Islet precursor cell (in vitro differentiated cells): Measurements from ENCODE around the gene TBXT.
A peak's percentile ranks its signal among the peaks of the same experiment; 100 is the strongest.
"Not testable (repeated sequence)": the region's sequence is repeated elsewhere in the genome, so short reads cannot be mapped to it uniquely, and the experiment has no call there.

Experiments used
- DNase-seq: peaks from one replicate; pipeline ENCODE4 v3.0.0-alpha.2; 2018

Gene TBXT

DNA sequence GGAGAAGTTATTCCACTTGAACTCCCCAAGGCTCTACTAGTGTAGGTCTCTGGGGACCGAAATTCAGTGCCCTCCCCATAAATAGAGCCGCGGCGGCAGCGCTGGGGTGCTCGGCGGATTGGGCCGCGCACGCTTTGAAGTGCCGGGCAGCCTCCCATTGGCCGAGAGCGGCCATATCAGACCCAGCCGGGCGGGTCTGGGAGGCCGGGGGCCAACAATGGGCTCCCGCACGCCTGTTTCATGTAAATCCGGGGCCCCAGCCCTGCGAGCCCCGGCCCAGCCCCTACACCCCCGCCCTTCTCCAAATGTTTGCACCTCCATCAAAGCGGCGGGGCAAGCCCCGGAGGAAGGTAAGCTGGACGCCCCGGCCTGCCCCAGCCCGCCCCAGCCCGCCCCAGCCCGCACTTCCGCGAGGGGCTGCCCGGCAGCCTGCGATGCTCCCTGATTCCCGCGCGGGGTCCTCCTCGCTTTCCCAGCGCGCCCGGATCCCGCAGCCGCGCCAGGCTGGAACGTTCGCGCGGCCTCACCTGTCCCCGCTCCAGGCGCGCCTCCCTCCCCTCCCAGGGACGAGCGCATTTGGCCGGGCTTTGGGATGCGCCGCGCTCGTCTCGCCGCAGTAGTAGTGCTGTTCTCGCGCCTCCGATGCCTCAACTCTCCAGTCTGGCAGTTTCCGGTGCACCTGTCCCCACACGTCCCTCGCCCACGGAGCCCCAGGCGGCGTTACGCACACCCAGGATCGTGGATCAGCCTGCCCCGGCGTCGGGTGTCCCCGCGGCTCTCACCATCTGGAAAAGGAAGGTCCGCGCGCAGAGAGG lies at the start of gene TBXT:
Gene TBXT (minus strand): TSS at position 51 of the 815 bp plus-strand sequence. CDS start 260 bp downstream, outside the sequence.
- peak; percentile 64 for DNase-seq

GRCh38 chr6:166207284-166207561 lies 39.6 kb upstream of the TBXT start:
- no peak for DNase-seq

DNA sequence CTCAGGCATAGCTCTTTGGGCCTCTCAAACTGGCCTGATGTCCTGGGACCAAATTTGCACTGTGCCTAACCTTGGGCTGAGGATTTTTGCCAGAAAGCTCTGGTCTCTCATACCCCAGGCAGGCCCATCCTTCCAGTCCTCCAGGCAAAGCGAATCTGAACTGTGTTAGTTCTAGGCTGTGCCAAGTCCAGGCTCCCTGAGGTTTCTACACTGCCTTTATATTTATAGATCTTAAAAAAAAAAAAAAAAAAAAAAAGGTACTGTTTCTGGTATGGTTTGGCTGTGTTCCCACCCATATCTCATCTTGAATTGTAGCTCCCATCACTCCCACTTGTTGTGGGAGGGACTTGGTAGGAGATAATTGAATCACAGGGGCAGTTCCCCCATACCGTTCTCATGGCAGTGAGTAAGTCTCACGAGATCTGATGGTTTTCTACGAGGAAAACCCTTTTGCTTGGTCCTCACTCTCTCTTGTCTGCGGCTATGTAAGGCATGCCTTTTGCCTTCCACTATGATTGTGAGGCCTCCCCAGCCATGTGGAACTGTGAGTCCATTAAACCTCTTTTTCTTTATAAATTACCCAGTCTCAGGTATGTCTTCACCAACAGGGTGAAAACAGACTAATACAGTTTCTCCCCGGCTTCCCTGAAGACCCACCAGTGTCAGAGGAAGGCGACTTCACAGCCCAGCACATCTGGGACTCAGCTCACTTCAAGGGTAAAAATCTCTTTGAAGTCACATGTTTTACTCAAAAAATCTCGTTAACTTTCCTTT lies 39.0 kb upstream of the TBXT start:
- DNase-seq, result no peak

GRCh38 chr6:166206066-166206465 lies 38.4 kb upstream of the TBXT start:
- no peak for DNase-seq

- no peak for DNase-seq
Measured at GRCh38 chr6:166204852-166205650, 37.4 kb upstream of the TBXT start.

DNA sequence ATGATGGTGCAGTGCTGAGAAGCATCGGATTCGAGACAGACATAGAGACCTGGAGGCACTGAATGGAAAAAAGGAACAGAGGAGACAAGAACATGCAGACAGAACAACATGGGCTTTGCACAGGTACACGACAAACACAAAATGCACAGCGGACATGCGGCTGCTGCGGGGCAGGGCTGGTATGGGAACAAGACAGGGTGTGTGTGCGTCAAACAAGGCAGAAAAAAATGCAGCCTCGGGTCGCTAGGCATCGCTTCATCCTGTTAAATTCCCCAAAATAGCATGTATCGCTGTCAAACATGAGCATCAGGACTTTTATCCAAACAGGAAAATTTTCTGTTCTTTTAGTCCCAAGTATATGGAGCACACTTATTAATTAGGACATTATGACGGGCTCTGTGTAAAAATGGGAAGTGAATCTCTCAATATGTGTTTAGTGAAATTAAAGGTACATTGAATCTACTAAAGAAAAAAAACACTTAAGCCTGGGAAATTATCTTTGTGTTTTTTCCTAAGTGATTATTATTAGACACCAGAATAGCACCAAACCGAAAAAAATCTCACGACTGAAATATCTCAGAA lies 36.1 kb upstream of the TBXT start:
- DNase-seq, result no peak

GRCh38 chr6:166203003-166203640 lies 35.5 kb upstream of the TBXT start:
- DNase-seq, result no peak

DNA sequence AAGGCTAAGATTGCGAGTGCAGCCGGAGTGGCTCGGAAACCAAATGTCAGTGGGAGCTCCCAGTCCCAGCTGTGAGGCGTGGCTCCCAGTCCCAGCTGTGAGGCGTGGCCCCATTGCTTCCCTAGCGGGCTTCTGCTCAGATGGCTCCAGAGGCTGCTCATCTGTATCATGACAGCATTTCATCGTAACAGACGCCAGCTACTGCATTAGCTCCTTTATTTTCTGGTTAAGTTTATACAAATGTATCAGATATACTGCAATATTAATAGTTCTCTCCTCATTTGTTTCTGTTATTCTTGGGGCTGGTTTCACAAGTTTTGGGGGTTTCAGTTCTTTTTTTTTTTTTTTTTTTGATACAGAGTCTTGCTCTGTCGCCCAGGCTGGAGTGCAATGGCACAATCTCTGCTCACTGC lies 34.7 kb upstream of the TBXT start:
- DNase-seq, result no peak

DNA sequence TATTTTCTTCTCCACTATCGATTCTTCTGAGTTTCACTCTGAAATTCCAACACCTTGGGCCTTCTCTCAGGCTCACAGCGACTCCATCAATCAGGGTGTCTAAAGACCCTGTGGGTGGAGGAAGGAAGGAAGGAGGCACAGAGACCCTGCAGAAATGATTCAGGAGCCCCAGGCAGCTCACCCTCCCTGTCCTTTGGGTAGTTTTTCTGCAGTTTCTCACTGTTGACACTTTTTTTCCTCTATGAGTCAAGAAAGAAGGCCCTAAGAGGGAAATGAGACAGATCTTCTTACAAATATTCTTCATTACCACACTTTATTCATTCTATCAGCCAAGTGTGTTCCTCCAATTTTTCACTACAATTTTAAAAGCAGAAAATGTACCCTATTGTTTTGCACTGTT lies 34.2 kb upstream of the TBXT start:
- no peak for DNase-seq

GRCh38 chr6:166197361-166197760 lies 29.7 kb upstream of the TBXT start:
- DNase-seq, result no peak

DNA sequence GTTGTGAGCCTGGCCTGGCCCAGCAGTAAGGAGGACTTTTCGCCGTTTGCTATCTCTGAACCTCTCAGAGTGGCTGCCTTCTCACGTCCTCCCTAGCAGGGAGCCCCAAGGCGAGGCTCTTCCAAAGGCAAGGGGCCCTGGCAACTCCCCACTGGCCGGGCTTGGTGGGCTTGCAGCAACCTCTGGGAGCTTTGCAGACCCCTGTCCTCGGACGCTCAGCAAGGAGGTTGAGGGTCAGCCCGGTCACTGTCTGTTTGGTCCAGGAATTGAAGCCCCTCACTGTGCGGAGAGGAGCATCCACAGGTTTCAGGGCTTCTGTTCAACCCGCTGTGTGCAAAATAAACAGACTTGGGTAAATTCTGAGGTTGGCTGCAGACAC lies 28.2 kb upstream of the TBXT start:
- no peak for DNase-seq

DNA sequence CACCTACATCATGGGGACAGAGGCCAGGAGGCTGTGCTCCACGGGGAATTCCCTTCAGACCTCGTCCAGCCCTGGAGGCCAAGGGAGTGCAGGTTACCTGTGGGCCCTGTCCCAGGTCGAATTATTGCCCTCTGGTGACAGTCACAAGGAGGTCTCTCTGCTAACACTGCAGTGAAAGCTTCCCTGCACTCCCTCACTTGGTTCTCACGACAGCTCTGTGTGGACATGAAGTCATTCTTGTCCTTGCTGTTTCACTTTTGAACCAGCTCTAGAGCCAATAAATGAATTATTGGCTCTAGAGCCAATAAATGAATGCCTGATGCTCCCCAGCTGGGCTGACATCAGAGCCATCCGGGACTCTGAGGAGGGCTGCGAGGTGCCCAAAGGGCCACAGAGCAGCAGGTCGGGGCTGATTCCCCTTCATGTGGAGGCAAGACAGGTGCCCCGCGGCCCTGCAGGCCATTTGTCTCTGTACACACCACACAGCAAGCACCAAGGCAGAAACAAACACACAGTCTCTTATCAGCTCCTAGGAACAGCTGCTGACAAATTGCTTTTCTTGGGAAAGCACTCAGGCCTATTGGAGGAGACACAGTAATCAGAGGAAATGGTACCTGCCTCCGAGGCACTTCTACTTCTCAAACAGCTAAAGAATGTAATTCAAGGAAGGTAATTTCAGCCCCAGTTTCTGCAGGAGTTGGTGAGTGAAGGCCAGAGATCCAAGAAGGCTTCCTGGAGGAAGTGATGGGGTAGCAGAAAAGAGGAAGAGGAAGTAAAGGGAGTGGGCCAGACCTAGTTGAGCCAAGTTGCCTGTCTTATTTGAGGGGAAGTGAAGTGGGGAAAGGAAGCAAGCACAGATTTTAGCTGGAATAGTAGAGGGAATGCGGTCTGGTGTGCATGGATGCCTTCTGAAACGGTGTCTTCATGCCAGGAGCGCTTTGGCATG lies 27.5 kb upstream of the TBXT start:
- DNase-seq, result peak; percentile 86

GRCh38 chr6:166192557-166192956 lies 24.9 kb upstream of the TBXT start:
- no peak for DNase-seq

GRCh38 chr6:166192136-166192535 lies 24.5 kb upstream of the TBXT start:
- DNase-seq, result no peak

DNA sequence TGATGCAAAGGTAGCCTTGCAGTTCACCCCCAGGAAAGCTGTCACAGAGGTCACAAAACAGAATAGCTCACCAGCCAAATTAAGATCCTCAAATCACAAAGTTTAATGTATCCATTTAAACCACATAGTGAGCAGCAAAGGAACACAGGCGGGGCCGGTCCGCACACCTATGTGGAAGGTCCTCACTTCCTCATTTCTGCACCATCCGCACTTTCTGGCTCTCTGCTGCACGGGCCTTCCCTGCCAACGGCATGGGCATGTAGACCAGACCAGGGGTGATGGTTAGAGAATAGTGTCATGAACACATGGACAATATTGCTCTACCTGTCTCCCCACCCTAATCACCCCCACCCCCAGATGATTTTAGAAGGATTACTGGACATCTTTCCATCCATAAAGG lies 12.1 kb upstream of the TBXT start:
- DNase-seq, result no peak

DNA sequence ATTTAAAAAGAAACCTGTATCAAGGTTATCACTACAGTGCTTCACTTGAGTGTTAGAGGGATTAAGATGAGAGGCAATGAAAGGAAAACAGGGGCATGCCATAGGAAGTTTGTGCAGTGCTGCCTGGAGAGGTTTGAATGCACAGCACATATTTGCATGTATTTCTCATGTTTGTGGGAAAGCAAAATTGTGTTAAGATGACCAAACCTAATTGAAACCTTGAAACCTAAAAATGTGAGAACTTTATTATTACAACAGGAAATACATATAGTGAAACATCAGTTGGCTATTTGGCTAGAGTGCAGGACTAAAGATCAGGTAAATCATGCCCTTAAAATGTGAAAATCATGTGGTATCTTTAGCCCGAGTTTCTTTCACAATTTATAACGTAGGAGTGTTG lies 8.5 kb upstream of the TBXT start:
- no peak for DNase-seq

- DNase-seq, result not testable (repeated sequence)
Measured at GRCh38 chr6:166175093-166175492, 7.4 kb upstream of the TBXT start.

DNA sequence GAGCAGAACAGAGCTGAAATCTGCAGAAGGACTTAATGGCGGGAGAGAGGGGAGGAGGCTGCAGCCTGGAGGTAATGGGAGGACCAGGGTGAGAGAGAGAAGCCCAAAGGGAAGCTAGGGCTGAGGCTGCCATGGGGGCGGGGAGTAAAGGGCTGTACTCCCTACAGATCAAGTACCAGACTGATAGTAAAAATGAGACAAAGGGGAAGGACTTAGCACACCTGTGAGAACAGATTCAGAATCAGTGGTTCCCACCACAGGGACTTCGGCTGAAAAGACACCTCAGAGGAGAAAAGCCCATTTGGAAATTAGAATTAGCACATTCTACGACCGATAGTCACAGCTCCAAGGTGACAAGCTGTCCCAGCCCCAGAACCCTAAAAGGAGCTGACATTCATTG lies 6.4 kb upstream of the TBXT start:
- DNase-seq, result no peak

GRCh38 chr6:166173281-166173951 lies 5.8 kb upstream of the TBXT start:
- DNase-seq, result peak; percentile 85

- DNase-seq, result no peak
Measured at GRCh38 chr6:166172546-166172945, 4.9 kb upstream of the TBXT start.
